GM12892 (cell line): ENCODE measurements around the gene CLDN7.

Experiments used
- DNase-seq: peaks from one replicate; pipeline ENCODE4 v3.0.0; 2011; ENCODE audit not compliant: insufficient read length
- FAIRE-seq: peaks from 2 replicates; lab custom pipeline; 2011; peaks lifted over from hg19 to GRCh38; lab: Jason Lieb, UNC
- POLR2A ChIP-seq: IDR thresholded peaks from 2 replicates; pipeline ENCODE4 v1.6.1; 2011; ENCODE audit warnings: low read depth, low read length, control low read depth
- POLR2AphosphoS5 ChIP-seq: IDR thresholded peaks from 2 replicates; pipeline ENCODE4 v1.6.1; 2011; ENCODE audit warnings: low read depth, low read length, control low read depth
- TAF1 ChIP-seq: IDR thresholded peaks from 2 replicates; pipeline ENCODE4 v1.6.1; 2011; ENCODE audit warnings: low read depth, mild to moderate bottlenecking, control low read depth, low read length, borderline replicate concordance

The CLDN7 gene

GRCh38 chr17:7229504-7229903 lies 32.8 kb downstream of the CLDN7 start:
- no peak for TF ChIP-seq POLR2AphosphoS5
- TF ChIP-seq TAF1 = no peak
- TF ChIP-seq POLR2A = no peak
- FAIRE-seq (no peak), DNase-seq (no peak)

DNA sequence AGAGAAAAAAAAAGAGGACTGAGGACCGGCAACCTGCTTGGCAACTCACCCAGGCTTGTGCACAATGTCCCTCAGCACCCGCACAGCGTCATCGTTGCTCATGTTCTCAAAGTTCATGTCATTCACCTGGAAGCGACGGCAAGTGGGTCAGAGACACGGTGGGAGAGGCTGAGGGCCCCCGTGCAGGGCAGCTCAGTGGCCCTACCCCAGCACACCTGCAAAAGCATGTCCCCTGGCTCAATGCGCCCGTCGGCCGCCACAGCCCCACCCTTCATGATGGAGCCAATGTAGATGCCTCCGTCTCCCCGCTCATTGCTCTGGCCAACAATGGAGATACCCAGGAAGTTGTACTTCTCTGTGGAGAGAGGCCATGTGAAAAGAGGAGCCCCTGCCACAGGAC lies 33.4 kb downstream of the CLDN7 start:
- no peak for DNase-seq
- TF ChIP-seq POLR2AphosphoS5 = no peak
- FAIRE-seq = no peak

DNA sequence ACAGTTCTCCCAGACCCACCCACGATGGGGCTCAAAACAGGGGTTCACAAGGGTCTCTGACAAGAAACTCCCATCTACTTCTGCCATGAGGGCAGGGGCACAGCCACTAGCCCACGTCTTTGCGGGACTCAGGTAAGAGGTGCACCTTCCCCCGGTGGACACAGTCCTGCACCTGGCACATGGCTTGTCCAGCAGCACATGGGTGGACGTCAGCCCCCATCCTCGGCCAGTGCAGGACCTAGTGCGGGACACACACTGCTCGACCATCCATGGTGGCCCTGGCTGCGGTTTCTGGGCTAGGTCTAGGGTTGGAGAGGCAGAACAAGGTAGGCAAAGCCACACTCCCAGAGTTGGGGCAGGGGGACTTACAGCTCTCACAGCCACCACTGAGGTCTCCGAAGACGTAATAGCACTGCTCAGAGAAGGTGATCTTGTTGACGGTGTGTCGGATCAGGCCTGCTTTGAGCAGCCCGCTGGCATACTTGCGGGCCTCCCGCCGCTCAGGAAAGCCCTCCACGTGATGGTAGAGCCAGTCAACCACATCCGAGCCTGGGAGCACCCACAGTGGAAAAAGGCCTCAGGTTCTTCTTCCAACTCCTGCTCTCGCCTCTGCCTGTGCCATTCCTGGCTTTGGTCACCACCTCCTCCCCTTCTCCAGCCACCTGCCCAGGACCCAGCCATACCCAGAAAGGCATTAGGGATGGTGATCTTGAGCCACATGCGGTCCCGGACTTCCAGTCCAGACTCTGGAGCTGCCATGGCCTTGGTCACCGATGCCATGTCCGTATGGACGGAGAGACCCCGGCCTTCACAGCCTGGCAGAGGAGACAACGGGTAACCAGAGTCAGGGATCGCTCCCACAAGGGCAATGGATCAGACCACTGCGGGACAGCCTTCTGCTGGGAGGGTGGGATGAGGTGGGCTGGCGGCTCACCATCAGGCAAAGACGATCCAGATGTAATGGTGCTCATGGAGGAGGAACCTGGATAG lies 35.3 kb downstream of the CLDN7 start:
- TF ChIP-seq TAF1 (no peak), POLR2AphosphoS5 (no peak), POLR2A (no peak)
- FAIRE-seq = no peak
- DNase-seq = no peak

GRCh38 chr17:7225711-7226331 lies 36.5 kb downstream of the CLDN7 start:
- DNase-seq (no peak), FAIRE-seq (no peak)
- no peak for TF ChIP-seq POLR2AphosphoS5
- TF ChIP-seq POLR2A = no peak
- TF ChIP-seq TAF1 = no peak

- no peak for DNase-seq
- no peak for TF ChIP-seq POLR2AphosphoS5
- no peak for TF ChIP-seq TAF1
- TF ChIP-seq POLR2A = no peak
- no peak for FAIRE-seq
These were observed 37.6 kb downstream of the CLDN7 start for GRCh38 chr17:7224661-7225111.

DNA sequence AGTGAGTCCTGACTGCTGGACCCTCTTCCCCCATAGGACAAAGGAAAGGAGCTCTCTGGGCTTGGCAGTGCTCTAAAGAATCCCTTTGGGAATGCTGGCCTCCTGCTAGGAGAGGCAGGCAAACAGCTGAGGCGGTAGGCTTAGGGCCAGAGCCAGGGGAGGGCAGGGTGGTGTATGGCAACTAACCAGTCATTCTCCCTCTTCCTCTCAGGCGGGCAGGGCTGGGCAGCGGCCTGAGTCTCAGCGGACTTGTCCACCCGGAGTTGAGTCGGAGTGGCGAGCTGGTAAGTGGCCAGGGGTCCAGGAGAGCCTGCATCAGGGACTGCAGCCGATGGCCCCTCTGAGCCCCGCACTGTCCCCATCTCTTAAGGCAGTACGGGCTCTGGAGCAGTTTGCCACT lies 38.2 kb downstream of the CLDN7 start:
- TF ChIP-seq POLR2A (no peak), POLR2AphosphoS5 (no peak), TAF1 (no peak)
- DNase-seq (no peak), FAIRE-seq (no peak)

DNA sequence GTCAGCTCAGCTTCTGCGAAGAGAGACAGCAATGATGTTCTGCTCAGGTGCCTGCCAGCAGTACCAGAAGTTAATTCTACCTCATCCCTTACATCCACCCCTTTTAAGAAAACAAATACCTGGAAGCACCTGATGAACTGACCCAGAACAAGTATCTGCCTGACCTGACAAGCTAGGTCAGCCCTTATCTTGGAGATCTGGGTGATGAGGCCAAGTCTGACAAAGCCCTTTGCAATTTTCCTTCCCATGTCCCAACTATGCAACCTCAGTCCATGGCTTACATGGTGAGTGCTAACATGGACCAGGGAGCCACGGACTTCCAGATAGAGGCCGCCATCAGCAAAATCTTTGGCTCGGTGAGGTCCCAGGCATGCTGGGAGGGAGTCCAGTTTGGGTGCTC lies 38.9 kb downstream of the CLDN7 start:
- FAIRE-seq (no peak), DNase-seq (no peak)
- TF ChIP-seq TAF1 (no peak), POLR2A (no peak), POLR2AphosphoS5 (no peak)

DNA sequence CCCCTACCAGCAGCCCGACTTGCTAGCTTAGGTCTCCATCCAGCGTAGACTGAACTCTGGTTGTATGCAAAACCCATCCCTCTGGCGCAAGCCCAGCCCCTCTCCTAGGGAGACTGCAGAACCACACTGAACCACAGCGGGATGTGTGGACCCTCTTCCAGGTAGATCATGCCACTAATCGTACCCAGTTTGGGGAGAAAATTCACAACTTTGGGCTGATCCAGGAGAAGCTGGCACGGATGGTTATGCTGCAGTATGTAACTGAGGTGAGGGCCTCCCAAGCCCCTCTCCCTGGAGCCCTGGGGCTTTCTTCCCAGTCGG lies 39.3 kb downstream of the CLDN7 start:
- DNase-seq = no peak
- TF ChIP-seq POLR2A (no peak), POLR2AphosphoS5 (no peak), TAF1 (no peak)
- FAIRE-seq = no peak

- TF ChIP-seq TAF1 (no peak), POLR2A (0 out of 2 replicates have a peak, but pooled peaks have one; percentile 8)
- FAIRE-seq (no peak), DNase-seq (no peak)
These were observed 39.9 kb downstream of the CLDN7 start for GRCh38 chr17:7222093-7222971.

- FAIRE-seq (no peak), DNase-seq (no peak)
- TF ChIP-seq POLR2A (peak; percentile 8), POLR2AphosphoS5 (no peak)
These were observed 40.8 kb downstream of the CLDN7 start for GRCh38 chr17:7221278-7222092.

DNA sequence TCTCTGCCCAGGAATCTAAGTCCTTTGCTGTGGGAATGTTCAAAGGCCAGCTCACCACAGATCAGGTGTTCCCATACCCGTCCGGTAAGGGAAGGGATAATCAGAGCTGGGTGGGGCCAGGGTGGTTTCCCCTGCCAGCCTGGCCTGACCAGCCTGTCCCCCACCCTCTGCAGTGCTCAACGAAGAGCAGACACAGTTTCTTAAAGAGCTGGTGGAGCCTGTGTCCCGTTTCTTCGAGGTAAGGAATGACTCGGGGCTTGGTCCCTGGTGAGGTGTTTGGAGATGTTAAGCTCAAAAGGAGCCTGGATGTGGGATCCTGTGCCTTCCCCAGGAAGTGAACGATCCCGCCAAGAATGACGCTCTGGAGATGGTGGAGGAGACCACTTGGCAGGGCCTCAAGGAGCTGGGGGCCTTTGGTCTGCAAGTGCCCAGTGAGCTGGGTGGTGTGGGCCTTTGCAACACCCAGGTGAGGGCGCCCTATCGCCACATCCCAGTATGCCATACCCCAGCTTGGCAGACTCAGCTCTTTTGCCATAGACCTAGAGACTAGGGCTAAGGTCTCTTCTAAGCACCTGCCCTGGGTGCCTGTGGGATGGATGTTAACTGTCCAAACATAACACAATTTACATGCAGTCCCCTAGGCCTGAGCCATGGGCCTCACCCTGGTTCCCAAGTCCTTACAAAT lies 41.5 kb downstream of the CLDN7 start:
- TF ChIP-seq POLR2AphosphoS5 = peak; percentile 46; the same call in 1 of the 2 replicates
- no peak for TF ChIP-seq TAF1
- peak; percentile 57 for DNase-seq
- FAIRE-seq = no peak
